AG09309 (cell line): ENCODE measurements around the gene ZNF565.

Source experiments
- DNase-seq: peaks from one replicate; pipeline ENCODE4 v3.0.0-alpha.2; 2010; ENCODE audit warnings: low read depth
- H3K4me3 ChIP-seq: 2 replicates; pipeline ENCODE4 v1.5.1; 2011; ENCODE audit warnings: mild to moderate bottlenecking, low read depth, low read length, moderate library complexity; ENCODE audit not compliant: control insufficient read depth
- CTCF ChIP-seq: IDR thresholded peaks from 2 replicates; pipeline ENCODE4 v1.5.1; 2011; ENCODE audit warnings: mild to moderate bottlenecking, low read depth, low read length, inconsistent platforms; ENCODE audit not compliant: insufficient read depth, control insufficient read depth; ENCODE audit errors: missing control alignments

ZNF565 gene

GRCh38 chr19:36212895-36213294 is 1.6 kb downstream of the ZNF565 start:
- TF ChIP-seq CTCF, result no peak
- DNase-seq, result no peak
- no peak overlapping the region for H3K4me3 ChIP-seq

GRCh38 chr19:36210497-36210896 is 4.0 kb downstream of the ZNF565 start:
- TF ChIP-seq CTCF, result no peak
- DNase-seq, result no peak
- H3K4me3 ChIP-seq, result no peak overlapping the region

GRCh38 chr19:36209372-36209771 is 5.1 kb downstream of the ZNF565 start:
- DNase-seq, result no peak
- no peak for TF ChIP-seq CTCF
- H3K4me3 ChIP-seq, result no peak overlapping the region

GRCh38 chr19:36207605-36208252 is 6.7 kb downstream of the ZNF565 start:
- no peak for TF ChIP-seq CTCF
- no peak overlapping the region for H3K4me3 ChIP-seq
- DNase-seq, result no peak

- TF ChIP-seq CTCF, result no peak
- no peak for DNase-seq
- H3K4me3 ChIP-seq, result no peak overlapping the region
Measured at GRCh38 chr19:36203293-36203692, 11.2 kb downstream of the ZNF565 start.

GRCh38 chr19:36201684-36202083 is 12.8 kb downstream of the ZNF565 start:
- DNase-seq, result no peak
- no peak for TF ChIP-seq CTCF
- H3K4me3 ChIP-seq, result no peak overlapping the region

GRCh38 chr19:36198119-36198518 is 16.3 kb downstream of the ZNF565 start:
- no peak for DNase-seq
- no peak for TF ChIP-seq CTCF

More at GRCh38 chr19:36198119-36198518, 16.3 kb downstream of the ZNF565 start:
- no peak overlapping the region for H3K4me3 ChIP-seq
